Activated CD4-positive, alpha-beta T cell treated with anti-CD3 and anti-CD28 coated beads, Interleukin-2, amount 10 ng/mL, durations not matched to agents 7 days and 5 days (primary cell): Measurements from ENCODE around the gene CEP120. TPM values are rescaled to one million over a fixed set of nuclear protein-coding genes. Genes with fewer than 3 reads are reported as not detected.

ENCODE experiments used
- CTCF ChIA-PET: fragments of 350-600 bp; sonication (Branson Sonifier 250); formaldehyde crosslinking; loops from one replicate; lab custom pipeline; 2021; ENCODE audit warnings: antibody characterized with exemption; lab: Charles Lee
- POLR2A ChIA-PET: fragments of 350-600 bp; sonication (Branson Sonifier 250); formaldehyde crosslinking; loops from one replicate; lab custom pipeline; 2021; ENCODE audit warnings: antibody characterized with exemption; lab: Charles Lee
- DNase-seq: peaks from one replicate; pipeline ENCODE4 v3.0.0-alpha.2; 2020
- H3K27ac Mint-ChIP-seq: one replicate; pipeline ENCODE4 v1.8.0; 2021; ENCODE audit warnings: mild to moderate bottlenecking, moderate library complexity, mixed read lengths
- H3K27me3 Mint-ChIP-seq: one replicate; pipeline ENCODE4 v1.8.0; 2021; ENCODE audit warnings: mixed read lengths
- H3K36me3 Mint-ChIP-seq: one replicate; pipeline ENCODE4 v1.8.0; 2021; ENCODE audit warnings: low read depth, mixed read lengths
- H3K4me1 Mint-ChIP-seq: one replicate; pipeline ENCODE4 v1.8.0; 2021; ENCODE audit warnings: mixed read lengths
- H3K4me3 Mint-ChIP-seq: one replicate; pipeline ENCODE4 v1.8.0; 2021; ENCODE audit warnings: mild to moderate bottlenecking, moderate library complexity, mixed read lengths
- H3K9me3 Mint-ChIP-seq: one replicate; pipeline ENCODE4 v1.8.0; 2021; ENCODE audit warnings: mixed read lengths
- total RNA-seq, 2 experiments: library from RNA; stranded (reverse); gene quantifications; one replicate each; pipeline ENCODE4 v1.2.3, GENCODE V29; 2021

Gene CEP120
- total RNA-seq, 2 experiments from 2014 or later = 31.4 to 31.7 TPM

DNA sequence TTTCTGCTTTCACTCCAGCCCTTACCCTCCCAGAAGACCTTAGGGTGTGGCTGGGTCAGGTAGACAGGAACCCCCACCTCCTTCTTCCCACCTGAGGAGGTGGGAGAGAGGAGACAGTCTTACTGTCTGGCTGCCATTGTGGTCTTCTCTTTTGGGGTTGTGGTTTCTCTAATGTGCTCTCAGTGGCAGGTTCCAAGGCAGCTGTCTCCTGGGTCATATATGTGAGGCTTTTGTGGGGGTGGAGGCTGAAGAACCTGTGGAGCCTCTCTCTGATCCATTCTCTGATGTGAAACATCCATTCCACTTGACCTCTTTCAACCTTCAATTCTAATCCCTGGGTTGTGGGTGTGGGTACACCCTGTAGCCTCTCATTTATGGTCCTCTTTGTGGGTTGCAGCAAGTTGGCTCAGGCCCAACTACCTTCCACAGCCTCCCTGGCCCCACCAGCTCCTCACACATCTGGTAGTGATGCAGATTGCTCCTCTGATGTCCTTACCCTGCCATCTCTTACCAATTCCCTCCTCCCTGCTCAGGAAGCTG lies 118.4 kb downstream of the CEP120 start:
- H3K4me1 Mint-ChIP-seq = no peaks in the 10 kb centered on the region
- H3K27ac Mint-ChIP-seq = no peak overlapping the region
- DNase-seq = no peak
- no peaks in the 10 kb centered on the region for H3K9me3 Mint-ChIP-seq
- CTCF ChIA-PET = no interaction called here
- no peak overlapping the region for H3K4me3 Mint-ChIP-seq
- H3K36me3 Mint-ChIP-seq = no peaks in the 10 kb centered on the region
- peaks cover 12% of the 10 kb centered on the region for H3K27me3 Mint-ChIP-seq
- POLR2A ChIA-PET = no interaction called here

DNA sequence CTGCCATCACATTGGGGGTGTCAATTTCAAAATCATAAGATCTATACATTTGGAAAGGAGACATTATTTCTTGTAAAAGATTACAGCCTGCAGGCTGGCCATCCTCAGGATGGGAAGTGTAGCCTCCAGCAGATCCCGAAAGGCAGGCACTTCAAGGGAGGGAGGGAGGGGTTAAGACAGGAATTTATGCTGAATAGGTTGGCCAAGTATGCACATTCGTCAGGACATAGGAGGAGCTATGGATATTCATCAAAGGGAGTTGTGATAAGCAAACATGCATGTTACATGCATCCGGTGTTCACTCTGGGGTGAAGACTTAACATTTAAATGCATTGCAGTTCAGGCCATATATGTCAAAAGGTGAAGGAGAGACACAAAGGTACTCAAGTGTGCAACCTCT lies 119.4 kb downstream of the CEP120 start:
- POLR2A ChIA-PET = no interaction called here
- CTCF ChIA-PET = no interaction called here

DNA sequence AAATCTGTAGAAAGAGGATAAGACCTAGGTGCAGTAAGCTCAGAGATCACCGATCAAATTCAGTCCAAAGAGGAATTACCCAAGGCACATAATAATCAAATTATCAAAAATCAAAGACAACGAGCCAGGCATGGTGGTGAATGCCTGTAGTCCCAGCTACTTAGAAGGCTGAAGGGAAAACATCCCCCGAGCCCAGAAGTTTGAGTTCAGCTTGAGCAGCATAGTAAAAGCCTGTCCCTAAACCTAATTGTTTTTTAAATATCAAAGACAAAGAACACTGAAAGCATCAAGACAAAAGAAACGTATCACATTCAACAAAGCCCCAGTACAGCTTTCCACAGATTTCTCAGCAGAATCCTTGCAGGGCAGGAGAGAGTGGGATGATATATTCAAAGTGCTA lies 122.9 kb downstream of the CEP120 start:
- no peak for DNase-seq
- Mint-ChIP-seq H3K36me3 (no peaks in the 10 kb centered on the region), H3K27ac (no peak overlapping the region), H3K4me3 (no peak overlapping the region), H3K4me1 (peaks cover 1% of the 10 kb centered on the region), H3K9me3 (peaks cover 2% of the 10 kb centered on the region), H3K27me3 (peaks cover 26% of the 10 kb centered on the region)
- ChIA-PET CTCF (no interaction called here), POLR2A (no interaction called here)

More for the DNA sequence above, 119.4 kb downstream of the CEP120 start:
- no peak for DNase-seq
- Mint-ChIP-seq H3K27ac (no peak overlapping the region), H3K4me1 (no peaks in the 10 kb centered on the region), H3K36me3 (no peaks in the 10 kb centered on the region), H3K9me3 (peaks cover 1% of the 10 kb centered on the region), H3K27me3 (peaks cover 16% of the 10 kb centered on the region), H3K4me3 (no peak overlapping the region)

DNA sequence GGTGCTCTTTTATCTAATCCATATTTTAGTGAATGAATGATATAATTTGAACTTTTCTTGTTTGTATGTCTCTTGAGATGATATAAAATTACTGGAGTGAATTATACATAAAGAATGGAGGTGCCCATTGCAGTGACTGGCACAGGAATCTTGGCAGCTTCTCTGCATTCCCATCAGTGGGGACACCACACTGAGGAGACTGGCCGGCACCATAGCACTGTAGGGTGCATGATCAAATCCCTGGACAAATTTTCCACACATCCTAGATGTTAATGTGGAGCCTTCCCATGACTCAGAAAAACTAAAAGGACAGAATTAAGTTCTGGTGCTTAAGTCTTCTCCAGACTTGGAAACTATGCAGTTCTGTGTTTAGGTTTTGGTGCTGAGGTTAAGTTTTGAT lies 124.1 kb downstream of the CEP120 start:
- POLR2A ChIA-PET = no interaction called here
- CTCF ChIA-PET = no interaction called here
- peaks cover 1% of the 10 kb centered on the region for H3K4me1 Mint-ChIP-seq
- H3K27me3 Mint-ChIP-seq = peaks cover 29% of the 10 kb centered on the region
- DNase-seq = no peak
- H3K9me3 Mint-ChIP-seq = peaks cover 2% of the 10 kb centered on the region
- no peak overlapping the region for H3K27ac Mint-ChIP-seq
- H3K4me3 Mint-ChIP-seq = no peak overlapping the region
- no peaks in the 10 kb centered on the region for H3K36me3 Mint-ChIP-seq

DNA sequence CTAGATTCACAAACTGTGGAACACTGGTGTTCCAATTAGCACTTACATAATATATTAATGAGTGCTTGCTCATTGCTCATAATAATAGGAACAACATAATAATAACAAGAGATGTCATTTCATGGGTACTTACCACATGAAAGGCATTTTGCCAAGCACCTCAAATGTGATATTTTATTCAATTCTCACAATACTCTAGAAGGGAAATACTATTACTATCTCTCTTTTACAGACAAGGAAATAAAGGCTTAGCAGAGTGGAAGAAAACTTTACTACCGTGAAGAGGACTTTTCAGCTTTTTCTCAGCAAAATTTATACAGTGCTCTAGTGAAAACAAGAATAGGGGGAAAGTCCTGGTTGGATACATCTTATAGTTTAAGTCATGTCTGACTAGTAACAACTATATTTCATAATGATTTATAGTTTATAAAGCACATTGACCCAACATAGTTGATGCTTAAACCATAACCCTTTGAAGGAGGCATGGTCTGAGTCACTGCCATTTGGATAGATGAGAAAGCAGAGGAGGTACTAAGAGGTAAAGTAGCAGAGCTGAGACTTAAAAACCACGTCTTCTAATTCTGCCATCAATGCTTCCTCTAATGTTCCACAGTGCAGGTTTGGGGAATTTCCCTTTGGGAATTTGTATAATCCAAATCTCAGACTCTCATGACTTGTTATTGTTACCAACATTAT lies 124.7 kb downstream of the CEP120 start:
- Mint-ChIP-seq H3K4me3 (no peak overlapping the region), H3K9me3 (peaks cover 2% of the 10 kb centered on the region), H3K36me3 (no peaks in the 10 kb centered on the region), H3K4me1 (peaks cover 1% of the 10 kb centered on the region), H3K27ac (no peak overlapping the region), H3K27me3 (peaks cover 29% of the 10 kb centered on the region)
- DNase-seq = no peak
- ChIA-PET CTCF (no interaction called here), POLR2A (no interaction called here)

DNA sequence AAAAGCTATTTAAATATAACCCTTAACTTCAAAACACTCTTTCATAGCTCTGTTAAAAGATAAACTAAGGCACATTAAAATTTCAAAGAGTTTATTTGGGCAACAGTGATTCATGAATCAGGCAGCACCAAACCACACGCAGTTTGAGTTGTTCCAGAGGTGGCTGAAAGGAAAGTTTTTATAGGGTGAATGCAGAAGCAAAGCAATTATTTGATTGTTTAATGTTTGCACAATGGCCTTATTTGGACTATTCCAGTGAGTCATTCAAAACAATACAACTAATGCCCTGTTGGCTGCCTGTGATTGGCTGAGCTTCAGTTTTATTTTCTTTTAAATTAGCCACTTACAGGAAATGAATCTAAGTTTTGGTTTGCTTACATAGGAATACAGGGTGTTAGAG lies 125.3 kb downstream of the CEP120 start:
- Mint-ChIP-seq H3K9me3 (peaks cover 2% of the 10 kb centered on the region), H3K4me3 (no peak overlapping the region), H3K36me3 (no peaks in the 10 kb centered on the region), H3K27me3 (peaks cover 28% of the 10 kb centered on the region), H3K4me1 (peaks cover 1% of the 10 kb centered on the region), H3K27ac (no peak overlapping the region)
- DNase-seq = no peak
- CTCF ChIA-PET = no interaction called here
- POLR2A ChIA-PET = no interaction called here

DNA sequence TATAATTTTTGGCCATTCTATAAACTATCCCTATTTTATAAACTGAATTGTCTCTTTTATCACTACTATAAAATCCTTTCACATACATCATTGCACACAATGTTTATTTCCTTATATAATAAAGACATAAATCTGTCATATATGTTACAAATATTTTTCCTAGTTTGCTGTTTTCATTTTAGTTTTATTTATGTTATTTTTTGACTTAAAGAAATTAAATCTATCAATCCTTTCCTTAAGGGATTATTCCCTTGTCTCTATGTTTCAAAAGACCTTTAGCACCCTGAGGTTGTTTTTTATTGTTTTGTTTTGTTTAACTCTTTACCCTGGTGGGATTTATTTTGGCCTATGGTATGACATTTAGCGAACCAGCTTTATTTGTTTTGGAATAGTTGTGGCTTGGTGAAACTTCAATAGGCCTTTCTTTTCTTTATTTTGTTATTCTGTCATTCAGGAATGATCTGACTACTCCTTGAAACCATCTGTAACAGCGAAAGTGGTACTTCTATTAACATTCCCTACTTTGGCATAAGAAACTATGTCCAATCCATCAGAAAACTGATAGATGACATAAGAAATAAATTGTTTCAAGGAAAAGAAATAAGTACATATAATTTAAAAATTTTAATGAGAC lies 125.9 kb downstream of the CEP120 start:
- H3K36me3 Mint-ChIP-seq = no peaks in the 10 kb centered on the region
- H3K27ac Mint-ChIP-seq = no peak overlapping the region
- H3K9me3 Mint-ChIP-seq = peaks cover 2% of the 10 kb centered on the region
- H3K4me3 Mint-ChIP-seq = no peak overlapping the region
- peaks cover 26% of the 10 kb centered on the region for H3K27me3 Mint-ChIP-seq
- CTCF ChIA-PET = no interaction called here
- no peak for DNase-seq
- POLR2A ChIA-PET = no interaction called here
- H3K4me1 Mint-ChIP-seq = peaks cover 1% of the 10 kb centered on the region

Other genes starting within 250 kb of the CEP120 start
- 10 to 100 TPM; 30.8 to 33.9 TPM for gene CSNK1G3, start 88.8 kb upstream of the CEP120 start, total RNA-seq